Germinal center (tissue), 1 donor: Measurements from ENCODE around the gene KIRREL3.

ENCODE experiments used
- DNase-seq: peaks from one replicate; pipeline ENCODE4 v3.0.0; 2012; ENCODE audit warnings: mixed read lengths, low spot score

Gene KIRREL3

DNA sequence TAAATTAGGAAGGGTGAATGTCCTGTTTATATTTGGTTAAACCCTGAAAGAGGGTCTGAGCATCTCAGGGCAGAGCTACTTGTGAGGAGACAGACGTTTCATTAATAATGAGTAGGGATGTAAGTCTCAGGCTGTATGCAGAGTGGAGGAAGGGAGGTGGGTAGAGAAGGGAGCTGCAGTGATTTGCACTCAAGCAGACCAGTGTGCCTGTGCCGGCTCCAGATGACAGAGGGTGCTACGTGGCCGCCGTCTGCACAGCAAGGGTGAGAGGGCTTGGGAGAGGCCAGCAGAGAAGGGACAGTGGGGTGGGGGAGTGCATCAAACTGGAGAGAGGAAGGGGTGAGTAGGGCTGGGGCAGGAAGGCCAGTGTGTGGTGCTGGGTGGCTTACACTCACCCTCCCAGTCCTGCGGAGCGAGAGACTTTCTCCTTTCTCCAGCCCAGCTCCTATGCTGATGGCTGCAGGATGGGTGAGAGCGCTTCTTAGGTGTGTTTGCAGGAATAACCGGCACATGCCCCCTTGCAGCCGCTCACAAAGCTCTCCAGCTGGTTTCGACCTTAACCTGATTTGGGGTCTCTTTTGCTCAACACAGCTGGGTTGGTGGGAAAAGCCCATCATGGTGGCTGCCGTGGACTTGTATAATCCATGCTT is 514.5 kb downstream of the KIRREL3 start:
- DNase-seq: no peak

DNA sequence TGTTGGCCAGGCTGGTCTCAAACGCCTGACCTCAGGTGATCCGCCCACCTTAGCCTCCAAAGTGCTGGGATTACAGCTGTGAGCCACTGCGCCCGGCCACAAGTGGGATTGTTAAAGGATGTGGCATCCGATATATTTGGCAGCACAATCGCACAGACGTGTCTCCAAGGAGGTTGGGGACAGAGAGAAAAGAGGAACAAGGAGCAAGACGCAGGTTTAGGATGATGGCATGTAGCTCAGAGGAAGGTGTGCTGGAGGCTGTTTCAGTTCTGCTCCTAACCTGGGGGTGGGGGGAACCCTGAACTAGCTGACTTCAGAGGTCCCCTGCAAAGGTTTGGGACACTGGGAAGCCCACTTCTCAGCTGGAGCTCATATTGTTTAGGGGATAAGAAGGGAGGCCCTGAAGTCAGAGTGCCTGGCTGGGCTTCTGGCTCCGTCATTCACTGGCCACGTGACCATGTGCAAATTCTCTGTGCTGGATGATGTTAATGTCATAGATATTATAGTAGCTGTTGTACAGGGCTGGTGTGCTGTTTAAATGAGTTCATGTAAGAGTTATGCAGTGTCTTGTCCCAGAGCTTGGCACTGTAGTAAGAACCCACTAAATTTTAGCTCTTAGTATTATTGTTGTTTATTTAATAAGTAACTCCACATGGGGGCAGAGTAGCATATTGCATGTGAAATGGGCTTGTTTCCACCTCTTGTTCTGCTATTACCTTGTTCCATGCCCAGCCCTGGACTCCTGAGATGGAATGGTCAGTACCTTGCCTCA is 515.4 kb downstream of the KIRREL3 start:
- DNase-seq: peak; percentile 47

DNA sequence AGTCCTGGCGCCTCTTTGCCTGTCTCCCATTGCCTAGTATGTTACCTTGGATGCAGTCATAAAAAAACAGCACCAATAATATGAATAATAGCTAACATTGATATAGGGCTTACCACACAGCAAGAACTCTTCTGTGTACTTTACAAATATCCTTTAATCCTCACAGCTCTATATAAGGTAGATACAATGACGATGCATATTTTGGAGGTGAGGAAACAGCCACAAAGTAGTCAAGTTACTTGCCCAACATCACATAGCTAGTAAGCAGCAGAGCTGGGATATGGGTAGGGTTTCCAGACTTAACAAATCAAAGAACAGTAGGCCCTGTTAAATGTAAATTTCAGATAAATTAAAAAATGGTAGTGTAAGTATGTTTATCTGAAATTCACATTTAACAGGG is 516.3 kb downstream of the KIRREL3 start:
- no peak for DNase-seq

DNA sequence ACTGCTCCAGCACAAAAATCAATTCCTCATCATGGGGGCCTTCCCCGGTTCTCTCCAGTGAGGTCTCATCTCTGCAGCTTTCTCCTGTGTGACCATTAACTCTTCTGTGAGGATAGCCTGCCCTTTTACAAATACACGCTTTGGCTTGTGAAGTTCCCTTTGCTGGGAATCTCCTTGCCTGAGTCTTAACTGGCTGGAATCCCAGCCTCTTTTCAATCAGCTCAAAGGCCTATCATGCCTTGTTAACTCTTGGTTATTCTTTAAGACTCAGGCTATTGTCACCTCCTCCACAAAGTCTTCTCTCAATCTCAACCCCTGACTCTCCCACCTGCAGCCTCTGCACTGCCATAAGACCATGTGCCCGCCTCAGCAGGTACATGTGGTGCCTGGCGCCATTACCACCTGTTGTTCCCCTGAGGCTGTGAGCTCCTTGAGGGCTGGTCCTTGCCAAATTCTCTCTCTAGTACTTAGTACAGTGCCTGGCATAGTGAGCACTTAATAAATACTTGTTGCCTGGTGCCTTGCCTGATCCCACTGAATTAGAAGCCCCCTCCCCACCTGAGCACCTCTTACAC is 516.9 kb downstream of the KIRREL3 start:
- no peak for DNase-seq

DNA sequence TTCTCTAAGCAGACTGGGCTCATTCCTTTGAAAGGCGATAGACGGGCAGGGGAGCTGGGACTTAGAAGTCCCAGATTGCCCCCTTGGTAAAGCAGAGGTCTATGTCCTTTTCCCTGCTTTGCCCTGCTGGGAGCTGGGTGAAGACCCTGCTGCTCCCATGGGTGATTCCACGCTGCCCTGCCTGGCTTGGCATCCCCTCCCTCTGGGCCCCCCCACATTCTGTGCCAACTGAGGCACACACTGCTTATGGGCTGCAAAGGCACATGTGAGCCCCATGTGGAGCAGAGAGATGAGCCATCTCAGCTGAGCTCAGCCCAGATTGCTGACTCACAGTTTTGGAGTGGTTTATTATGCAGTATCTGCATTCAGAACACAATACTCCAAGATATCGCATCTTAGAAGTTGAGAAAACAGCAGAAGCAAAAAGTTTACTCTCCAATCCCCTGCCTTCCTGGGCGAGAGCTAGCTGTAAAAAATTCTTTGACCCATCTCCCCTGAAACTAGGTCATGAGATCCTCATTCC is 517.9 kb downstream of the KIRREL3 start:
- no peak for DNase-seq

DNA sequence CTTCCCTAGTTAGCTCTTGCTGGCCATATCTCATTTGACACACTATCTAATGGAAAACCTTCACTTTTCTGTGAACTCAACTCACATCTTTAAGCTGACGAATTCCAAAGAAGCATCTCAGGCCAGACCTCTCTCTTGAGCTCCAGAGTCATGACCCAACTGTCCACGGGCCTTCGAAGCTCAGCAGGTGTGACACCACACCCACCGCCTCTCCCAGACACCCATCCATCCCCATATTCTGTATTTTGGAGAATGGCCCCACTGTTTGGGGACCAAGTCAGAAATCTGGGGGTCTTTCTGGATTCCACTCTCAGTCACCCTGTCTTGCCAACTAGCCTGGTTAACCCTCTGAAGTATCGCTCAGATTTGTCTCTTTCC is 519.3 kb downstream of the KIRREL3 start:
- DNase-seq: no peak

DNA sequence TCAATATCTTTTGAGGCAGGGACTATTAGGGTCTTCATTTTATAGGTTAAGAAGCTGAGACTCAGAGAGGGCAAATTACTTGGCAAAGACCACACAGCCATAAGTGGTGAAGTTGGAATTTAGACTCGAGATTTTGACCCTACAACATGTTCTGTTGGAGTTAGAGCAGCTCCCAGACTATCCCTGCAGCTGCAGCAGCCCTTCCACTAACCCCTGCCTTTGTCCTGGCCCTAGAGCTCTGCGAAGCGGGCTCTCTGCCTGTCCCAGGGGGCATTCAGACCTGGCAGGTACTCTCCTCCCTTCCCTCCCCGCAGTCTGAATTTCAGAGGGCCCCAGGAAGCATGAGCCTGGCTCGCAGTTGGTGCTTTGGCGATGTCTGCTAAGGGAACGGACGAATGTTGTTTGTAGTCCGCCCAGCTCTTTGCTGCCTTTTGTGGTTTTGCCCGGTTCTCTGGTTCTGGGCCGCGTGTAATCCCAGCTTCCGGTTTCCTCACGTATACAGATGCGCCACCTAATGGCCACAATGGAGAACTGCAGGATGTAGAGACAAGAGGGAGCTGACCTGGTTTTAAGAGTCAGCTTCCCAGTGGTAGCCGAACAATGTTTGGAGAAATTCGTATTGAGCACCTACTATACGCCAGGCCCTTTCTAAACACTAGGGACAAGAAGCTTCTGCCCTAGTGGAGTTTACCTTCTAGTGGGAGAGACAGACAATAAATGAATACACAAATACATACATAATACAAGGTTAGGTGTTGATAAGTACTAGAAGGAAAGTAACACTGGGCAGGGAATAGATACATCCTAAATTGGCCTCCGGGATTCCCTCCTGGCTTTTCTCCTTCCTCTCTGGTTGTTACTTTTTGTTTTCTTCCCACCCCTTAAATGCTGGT is 519.9 kb downstream of the KIRREL3 start:
- DNase-seq: peak; percentile 86

DNA sequence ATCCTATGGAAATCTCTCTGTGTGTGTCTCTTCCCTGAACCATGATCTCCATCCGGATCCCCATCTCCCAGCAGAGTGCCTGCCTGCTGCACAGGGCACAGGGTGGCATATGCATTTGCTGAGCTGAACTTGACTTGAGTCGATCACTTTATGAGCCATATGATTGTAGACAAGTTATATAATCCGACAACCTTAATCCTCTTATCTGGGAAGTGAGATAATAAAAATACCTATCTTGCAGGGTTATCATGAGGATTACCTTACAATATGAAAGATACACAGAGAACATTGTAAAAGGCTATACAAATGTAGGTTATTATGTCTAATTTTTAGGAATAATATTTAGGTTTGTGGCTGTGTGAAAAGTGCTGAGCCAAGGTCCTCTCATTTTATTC is 520.6 kb downstream of the KIRREL3 start:
- DNase-seq: no peak

DNA sequence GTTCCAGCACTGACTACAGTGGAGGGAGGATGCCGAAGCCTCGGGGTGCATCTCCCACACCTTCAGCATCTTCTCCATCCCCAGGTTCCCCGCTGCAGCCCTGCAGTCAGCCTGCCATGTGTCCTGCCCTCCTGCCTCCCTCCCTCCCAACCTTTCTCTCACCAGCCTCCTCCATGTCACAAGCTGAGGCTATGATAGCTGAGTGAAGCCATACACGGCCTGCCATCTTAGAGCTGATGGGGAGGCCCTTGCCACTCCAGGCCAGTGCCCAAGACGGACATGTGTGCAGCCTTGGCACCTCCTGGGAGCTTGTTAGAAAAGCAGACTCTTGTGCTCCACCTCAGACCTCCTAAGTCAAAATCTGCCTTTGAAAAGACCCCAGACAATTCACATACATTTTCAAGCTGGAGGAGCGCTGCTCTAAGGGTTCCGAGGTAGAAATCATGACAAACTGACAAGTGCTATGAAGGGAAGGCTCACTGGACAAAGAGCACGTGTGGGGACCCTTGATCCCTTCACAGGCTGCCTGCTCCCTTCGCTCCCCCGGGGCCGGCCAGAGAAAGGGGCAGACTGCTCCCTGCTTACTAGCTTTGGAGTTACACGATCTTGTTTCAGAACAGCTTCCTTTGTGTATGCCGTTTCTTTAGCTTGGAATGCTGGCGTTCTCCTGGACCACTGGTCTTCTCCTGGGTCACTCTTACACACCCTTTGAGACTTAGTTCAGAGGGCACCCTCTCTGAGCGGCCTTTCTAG is 521.2 kb downstream of the KIRREL3 start:
- no peak for DNase-seq

DNA sequence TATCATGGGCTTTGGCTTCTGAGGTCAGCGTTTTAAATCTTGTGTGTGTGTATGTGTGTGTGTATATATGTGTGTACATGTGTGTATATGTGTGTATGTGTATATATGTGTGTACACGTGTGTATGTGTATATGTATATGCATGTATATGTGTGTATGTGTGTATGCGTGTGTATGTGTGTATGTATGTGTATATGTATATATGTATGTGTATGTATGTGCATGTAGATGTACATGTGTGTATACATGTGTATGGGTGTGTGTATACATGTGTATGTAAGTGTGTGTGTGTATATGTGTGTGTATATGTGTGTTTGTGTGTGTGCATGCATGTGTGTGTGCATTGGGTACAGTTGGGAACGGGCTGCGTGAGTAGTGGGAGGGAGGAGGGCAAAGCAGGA is 522.1 kb downstream of the KIRREL3 start:
- DNase-seq: no peak

DNA sequence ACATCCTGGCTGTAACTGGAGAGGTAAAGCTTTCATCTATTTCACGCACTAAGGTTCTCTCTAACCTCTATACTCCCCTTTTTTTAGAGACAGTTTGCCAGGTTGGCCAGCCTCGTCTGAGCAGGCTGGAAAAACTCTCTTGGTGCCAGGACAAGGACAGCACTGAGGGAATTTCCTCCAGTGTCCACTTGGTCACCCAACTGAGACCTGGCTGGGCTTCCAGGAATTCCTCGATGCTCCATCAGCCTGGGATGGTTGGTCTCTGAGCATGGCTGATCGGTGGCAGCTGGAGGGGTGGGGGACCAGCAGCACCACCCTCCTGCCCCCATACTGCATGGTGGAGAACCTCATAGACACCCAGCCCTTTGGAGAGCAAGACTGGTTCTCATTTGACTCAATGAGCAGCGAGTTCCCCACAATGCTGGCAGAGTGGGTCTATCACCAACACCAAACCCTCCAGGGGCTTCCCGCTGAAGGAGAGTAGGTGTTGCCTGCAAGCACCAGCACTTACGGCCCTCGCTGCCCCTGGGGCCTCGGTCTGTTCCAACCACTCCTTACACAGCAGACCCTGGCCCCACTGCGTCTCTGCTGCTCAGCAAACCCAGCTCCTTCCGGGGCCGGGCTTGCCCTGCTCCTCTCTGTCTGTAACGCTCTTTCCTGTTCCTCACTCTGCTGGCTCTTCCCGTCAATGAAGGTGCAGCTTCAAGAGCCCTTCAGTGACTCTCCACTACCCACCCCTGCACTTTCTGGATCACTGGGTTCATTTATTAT is 522.9 kb downstream of the KIRREL3 start:
- no peak for DNase-seq

DNA sequence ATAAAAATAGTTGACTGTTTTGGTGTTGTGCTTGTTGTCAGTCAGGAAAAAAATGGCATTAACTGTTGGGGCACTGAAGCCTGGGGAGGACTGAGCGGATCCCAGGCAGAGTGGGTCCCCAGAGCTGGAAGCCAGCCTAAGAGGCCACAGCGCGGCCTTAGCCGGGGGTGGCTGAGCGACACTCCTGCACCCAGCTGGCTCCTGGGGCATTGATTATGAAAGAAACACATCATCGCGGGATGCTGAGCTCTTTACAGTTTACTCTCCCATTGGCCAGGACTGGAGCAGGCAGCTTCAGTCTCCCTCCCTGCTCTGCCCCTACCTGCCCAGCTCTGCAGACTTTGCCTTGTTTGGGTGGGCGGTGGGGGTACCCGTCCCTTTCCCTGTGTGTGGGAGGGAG is 523.6 kb downstream of the KIRREL3 start:
- DNase-seq: no peak

DNA sequence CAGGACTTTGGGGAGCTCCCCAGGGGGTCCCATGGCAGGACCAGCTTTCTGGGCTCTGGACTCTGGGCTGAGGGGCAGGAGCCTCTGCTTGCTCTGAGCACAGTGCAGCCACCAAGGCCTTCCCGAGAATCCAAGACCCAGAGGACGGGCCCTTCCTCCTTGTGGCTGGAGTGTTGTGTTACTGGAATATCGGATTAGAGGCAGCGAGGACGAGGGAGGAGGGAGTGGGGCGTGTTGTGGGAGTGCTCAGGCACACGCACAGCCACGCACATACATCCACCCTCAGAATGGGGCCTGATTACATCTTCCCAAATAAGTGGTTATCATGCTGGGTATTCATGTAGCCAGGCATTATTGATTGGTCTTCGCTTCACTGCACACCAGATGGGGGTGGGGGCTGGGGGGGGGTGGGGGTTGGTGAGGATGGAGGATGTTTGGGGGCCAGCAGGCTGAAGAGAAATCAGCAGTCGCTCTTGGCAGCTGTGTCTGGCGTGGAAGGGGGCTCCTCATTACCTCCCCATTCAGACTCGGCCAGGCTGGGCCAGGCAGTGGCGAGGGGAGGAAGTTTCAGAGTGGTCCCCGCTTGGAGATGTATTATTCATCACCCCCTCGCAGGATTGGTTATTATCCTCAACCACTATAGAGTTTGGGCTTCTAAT is 524.2 kb downstream of the KIRREL3 start:
- DNase-seq: no peak

DNA sequence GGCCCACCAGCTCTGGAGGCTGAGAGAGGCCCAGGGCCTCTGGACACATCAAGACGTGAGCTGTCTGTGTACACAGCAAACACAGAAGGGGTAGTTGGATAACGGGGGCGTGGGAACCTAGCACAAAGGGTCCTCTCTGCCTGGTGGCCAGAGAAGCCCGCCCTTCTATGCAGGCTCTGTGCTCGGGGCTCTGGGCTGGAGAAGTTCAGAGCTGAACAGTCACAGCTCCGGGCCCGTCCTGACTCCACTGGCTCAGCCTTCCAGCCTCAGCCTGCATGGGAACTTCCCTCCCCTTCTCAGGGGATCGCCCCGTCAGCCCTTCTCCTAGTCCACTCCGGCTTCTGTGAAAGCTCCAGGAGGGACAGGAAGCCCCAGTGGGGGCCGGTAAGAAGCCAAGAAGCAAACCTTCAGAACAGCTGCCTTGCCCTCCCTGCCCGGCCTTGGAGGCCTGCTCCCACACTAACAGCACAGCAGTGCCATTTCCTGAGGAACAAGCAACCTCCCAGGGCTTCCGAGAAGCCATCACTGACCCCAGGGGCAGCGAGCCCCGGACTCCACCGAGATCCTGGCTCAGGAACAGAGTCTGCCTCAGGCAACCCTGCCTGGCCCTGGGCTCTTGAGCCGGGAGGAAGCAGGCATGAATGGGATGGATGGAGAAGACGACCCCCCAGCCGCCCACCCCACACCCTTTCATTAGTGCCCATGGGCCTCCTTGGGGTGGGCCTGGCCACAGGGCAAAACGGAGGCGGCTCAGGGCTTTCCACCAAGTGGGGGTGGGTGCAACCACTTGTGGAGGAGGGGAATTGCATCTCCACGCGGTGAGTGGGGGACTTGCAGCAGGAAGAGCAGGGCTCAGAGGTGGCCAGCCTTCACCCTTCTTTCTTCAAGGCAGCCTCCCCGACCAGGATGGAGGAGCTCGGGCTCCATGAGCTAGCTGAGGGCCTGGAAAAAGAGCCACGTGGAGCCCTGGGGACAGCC is 525.3 kb downstream of the KIRREL3 start:
- DNase-seq: no peak

DNA sequence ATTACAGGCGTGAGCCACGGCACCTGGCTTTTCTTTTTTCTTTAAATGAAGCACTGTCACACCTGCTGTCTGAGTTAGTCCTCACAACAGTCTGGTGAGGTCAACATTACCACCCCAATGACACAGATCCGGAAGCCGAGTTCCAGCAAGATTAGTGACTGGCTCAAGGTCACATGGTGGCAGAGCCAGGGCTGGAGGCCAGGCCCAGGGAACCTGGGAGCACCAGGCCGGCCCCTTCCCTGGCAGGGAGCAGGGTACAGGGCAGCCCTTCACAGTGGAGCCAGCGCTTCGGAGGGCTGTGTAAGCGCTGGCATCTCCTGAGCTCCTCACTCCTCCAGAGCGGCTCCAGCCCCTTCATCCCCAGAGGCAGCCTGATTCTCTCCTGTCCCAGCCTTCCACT is 526.4 kb downstream of the KIRREL3 start:
- no peak for DNase-seq

DNA sequence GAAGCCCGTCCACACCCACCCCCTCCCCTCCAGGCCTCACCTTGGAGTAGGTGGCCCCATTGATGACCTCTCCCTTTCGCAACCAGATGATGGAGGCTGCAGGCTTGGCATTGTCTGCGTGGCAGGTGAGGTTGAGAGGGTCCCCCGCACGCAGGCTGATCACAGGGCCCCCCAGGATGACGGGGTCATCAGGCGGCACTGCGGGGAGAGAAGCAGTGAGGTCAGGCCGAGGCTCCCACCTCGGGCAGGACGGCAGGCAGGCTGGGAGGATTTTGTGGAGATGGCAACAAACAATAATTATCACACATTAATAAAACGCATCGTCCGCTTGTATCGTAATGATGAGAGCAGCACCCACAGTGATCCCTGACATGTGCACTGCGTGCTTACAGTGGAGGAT is 527.3 kb downstream of the KIRREL3 start:
- no peak for DNase-seq

DNA sequence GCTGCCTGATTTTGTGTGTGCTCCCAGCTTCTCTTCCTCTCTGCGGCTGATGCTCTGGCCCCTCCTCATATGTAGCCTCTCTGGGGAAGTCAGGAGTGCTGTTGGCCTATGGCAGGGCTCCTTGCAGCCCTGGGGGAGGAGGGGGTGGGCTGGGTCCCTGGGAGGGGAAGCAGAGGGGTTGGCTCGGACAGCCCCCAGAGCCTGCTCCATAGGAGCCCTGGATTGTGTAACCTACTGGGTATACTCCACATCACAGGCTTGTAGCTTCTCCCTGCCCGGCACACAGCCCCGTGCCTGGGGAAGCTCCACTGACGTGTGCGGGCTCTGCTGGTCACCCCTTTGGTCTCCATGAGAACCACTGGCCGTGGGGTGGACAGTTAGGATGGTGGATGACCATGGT is 531.3 kb downstream of the KIRREL3 start:
- DNase-seq: no peak

DNA sequence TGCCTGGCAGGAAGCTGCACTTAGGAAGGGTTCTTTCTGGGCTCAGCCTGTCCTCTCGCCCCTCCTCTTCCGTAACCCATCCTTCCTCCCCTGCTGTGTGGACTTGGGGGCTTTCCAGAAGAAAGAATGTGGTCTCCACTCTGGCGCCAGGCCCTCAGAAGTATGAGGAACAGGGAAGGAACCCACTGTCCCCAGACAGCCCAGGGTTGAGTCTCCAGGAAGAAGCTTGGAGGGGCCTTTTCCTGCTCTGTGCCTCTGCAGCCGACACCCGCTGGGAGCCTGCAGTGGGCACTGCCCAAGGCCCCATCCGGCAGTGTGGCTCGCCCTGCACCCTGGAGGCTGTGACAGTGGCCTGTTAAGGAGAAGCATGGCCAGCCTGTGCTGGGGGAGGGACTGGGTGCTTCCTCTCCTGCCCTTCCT is 532.5 kb downstream of the KIRREL3 start:
- no peak for DNase-seq

DNA sequence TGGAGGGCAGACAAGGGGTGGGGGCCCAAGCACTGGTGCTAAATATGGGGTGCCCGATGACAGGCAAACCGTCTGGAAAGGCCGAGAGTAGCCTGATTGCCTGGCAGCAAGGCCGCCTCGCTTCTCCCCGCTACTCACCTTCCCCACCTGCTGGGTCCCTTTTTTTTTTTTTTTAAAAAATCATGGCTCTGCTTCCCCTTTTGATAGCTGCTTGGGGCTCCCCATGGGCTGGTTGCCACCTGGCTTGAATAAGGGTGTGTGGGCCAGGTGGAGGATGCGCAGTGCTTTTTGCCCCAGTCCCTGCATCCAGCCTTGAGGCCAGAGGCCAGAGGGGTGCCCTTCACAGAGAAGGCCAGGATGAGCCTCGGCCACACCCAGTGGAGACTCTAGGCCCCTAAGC is 533.1 kb downstream of the KIRREL3 start:
- DNase-seq: no peak
